ENCODE data around the gene TANGO2.

TANGO2 gene

GRCh38 chr22:20033045-20033706 lies 12.3 kb downstream of the TANGO2 start:
- H3K9me3 ChIP-seq (ENCODE audit: insufficient read depth, low read length, severe bottlenecking) = no peaks in the 10 kb centered on the region
- no peaks in the 10 kb centered on the region for H3K27me3 ChIP-seq (ENCODE audit: insufficient read depth, low read length, poor library complexity)
- H3K4me2 ChIP-seq (ENCODE audit: insufficient read depth, low read length) = no peak overlapping the region
- ATAC-seq (ENCODE audit: insufficient read depth, low read depth) (no peak), DNase-seq (no peak)
- peaks cover 70% of the 10 kb centered on the region for H3K79me2 ChIP-seq (ENCODE audit: insufficient read depth, low read length)
- no peak overlapping the region for H2AFZ ChIP-seq (ENCODE audit: low read depth, low read length)
- H4K20me1 ChIP-seq (ENCODE audit: insufficient read depth, low read length) = peaks cover 60% of the 10 kb centered on the region
- TF ChIP-seq EZH2 (IDR thresholded peaks at IDR 0.05; ENCODE audit: borderline replicate concordance, low read depth, low read length, severe bottlenecking) (no peak), CTCF (IDR thresholded peaks at IDR 0.05; ENCODE audit: borderline replicate concordance, extremely low read depth, low read length, poor library complexity, severe bottlenecking) (no peak)
- no peak overlapping the region for H3K27ac ChIP-seq (ENCODE audit: low read length)
- H3K36me3 ChIP-seq (ENCODE audit: insufficient read depth, low read length) = peaks cover 44% of the 10 kb centered on the region
- H3K4me3 ChIP-seq (ENCODE audit: low read depth in 1 of 2, low read length in 2 of 2) = no peak overlapping the region
- no peaks in the 10 kb centered on the region for H3K4me1 ChIP-seq (ENCODE audit: insufficient read depth, low read length)
- H3K9ac ChIP-seq (ENCODE audit: low read depth, low read length) = no peak overlapping the region

GRCh38 chr22:20034143-20034542 lies 13.2 kb downstream of the TANGO2 start:
- Histone ChIP-seq H2AFZ (ENCODE audit: low read depth, low read length) (no peak overlapping the region), H3K4me2 (ENCODE audit: insufficient read depth, low read length) (no peak overlapping the region), H3K4me3 (ENCODE audit: low read depth in 1 of 2, low read length in 2 of 2) (no peak overlapping the region), H3K4me1 (ENCODE audit: insufficient read depth, low read length) (no peaks in the 10 kb centered on the region), H3K27me3 (ENCODE audit: insufficient read depth, low read length, poor library complexity) (no peaks in the 10 kb centered on the region), H3K27ac (ENCODE audit: low read length) (no peak overlapping the region), H3K79me2 (ENCODE audit: insufficient read depth, low read length) (peaks cover 61% of the 10 kb centered on the region), H4K20me1 (ENCODE audit: insufficient read depth, low read length) (peaks cover 55% of the 10 kb centered on the region), H3K9me3 (ENCODE audit: insufficient read depth, low read length, severe bottlenecking) (no peaks in the 10 kb centered on the region), H3K36me3 (ENCODE audit: insufficient read depth, low read length) (peaks cover 48% of the 10 kb centered on the region), H3K9ac (ENCODE audit: low read depth, low read length) (no peak overlapping the region)
- no peak for TF ChIP-seq CTCF (IDR thresholded peaks at IDR 0.05; ENCODE audit: borderline replicate concordance, extremely low read depth, low read length, poor library complexity, severe bottlenecking)
- TF ChIP-seq EZH2 (IDR thresholded peaks at IDR 0.05; ENCODE audit: borderline replicate concordance, low read depth, low read length, severe bottlenecking) = no peak
- no peak for ATAC-seq (ENCODE audit: insufficient read depth, low read depth)
- no peak for DNase-seq

GRCh38 chr22:20035375-20036083 lies 14.6 kb downstream of the TANGO2 start:
- ATAC-seq (ENCODE audit: insufficient read depth, low read depth) (no peak), DNase-seq (no peak)
- H3K27me3 ChIP-seq (ENCODE audit: insufficient read depth, low read length, poor library complexity) = no peaks in the 10 kb centered on the region
- no peaks in the 10 kb centered on the region for H3K9me3 ChIP-seq (ENCODE audit: insufficient read depth, low read length, severe bottlenecking)
- no peak overlapping the region for H3K4me3 ChIP-seq (ENCODE audit: low read depth in 1 of 2, low read length in 2 of 2)
- H3K4me2 ChIP-seq (ENCODE audit: insufficient read depth, low read length) = no peak overlapping the region
- H3K4me1 ChIP-seq (ENCODE audit: insufficient read depth, low read length) = no peaks in the 10 kb centered on the region
- no peak overlapping the region for H3K9ac ChIP-seq (ENCODE audit: low read depth, low read length)
- H3K36me3 ChIP-seq (ENCODE audit: insufficient read depth, low read length) = peaks cover 60% of the 10 kb centered on the region
- no peak overlapping the region for H3K27ac ChIP-seq (ENCODE audit: low read length)
- H3K79me2 ChIP-seq (ENCODE audit: insufficient read depth, low read length) = peaks cover 53% of the 10 kb centered on the region
- H2AFZ ChIP-seq (ENCODE audit: low read depth, low read length) = no peak overlapping the region
- TF ChIP-seq CTCF (IDR thresholded peaks at IDR 0.05; ENCODE audit: borderline replicate concordance, extremely low read depth, low read length, poor library complexity, severe bottlenecking) (no peak), EZH2 (IDR thresholded peaks at IDR 0.05; ENCODE audit: borderline replicate concordance, low read depth, low read length, severe bottlenecking) (no peak)
- peaks cover 50% of the 10 kb centered on the region for H4K20me1 ChIP-seq (ENCODE audit: insufficient read depth, low read length)
